ENCODE results near the gene AVEN.

DNA sequence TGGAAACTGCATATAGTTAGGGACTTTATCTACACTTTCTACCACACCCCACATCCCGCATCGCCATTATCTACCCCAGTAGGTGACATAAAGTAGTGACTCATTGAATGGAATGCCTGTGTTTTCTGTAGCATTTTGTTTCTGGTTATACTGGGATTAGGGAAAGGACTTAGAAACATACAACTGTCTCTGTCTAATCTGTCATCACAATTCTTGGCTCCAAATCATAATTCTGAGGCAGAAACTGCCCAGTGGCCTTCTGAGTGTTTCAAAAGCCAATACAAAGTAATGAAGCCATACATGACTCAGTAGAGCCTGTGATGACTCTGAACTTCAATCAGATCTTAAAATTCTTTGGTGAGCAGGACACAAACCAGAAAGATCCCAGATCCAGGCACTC is 186.4 kb downstream of the AVEN start:
- TF ChIP-seq, protein P1, sequence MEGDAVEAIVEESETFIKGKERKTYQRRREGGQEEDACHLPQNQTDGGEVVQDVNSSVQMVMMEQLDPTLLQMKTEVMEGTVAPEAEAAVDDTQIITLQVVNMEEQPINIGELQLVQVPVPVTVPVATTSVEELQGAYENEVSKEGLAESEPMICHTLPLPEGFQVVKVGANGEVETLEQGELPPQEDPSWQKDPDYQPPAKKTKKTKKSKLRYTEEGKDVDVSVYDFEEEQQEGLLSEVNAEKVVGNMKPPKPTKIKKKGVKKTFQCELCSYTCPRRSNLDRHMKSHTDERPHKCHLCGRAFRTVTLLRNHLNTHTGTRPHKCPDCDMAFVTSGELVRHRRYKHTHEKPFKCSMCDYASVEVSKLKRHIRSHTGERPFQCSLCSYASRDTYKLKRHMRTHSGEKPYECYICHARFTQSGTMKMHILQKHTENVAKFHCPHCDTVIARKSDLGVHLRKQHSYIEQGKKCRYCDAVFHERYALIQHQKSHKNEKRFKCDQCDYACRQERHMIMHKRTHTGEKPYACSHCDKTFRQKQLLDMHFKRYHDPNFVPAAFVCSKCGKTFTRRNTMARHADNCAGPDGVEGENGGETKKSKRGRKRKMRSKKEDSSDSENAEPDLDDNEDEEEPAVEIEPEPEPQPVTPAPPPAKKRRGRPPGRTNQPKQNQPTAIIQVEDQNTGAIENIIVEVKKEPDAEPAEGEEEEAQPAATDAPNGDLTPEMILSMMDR (conservative IDR thresholded peaks at IDR 0.05 in 1 of 2, IDR thresholded peaks at IDR 0.05 in 1 of 2; ENCODE audit: extremely low read depth in 1 of 2, insufficient read depth in 1 of 2, low read depth in 1 of 2, low read length in 2 of 2): no peak
- TF ChIP-seq EZH2 (IDR thresholded peaks at IDR 0.05; ENCODE audit: borderline replicate concordance, low read length): no peak
